ENCODE results near the gene CHST4.
"Not testable (repeated sequence)": the region's sequence is repeated elsewhere in the genome, so short reads cannot be mapped to it uniquely, and the experiment has no call there.

Gene CHST4

DNA sequence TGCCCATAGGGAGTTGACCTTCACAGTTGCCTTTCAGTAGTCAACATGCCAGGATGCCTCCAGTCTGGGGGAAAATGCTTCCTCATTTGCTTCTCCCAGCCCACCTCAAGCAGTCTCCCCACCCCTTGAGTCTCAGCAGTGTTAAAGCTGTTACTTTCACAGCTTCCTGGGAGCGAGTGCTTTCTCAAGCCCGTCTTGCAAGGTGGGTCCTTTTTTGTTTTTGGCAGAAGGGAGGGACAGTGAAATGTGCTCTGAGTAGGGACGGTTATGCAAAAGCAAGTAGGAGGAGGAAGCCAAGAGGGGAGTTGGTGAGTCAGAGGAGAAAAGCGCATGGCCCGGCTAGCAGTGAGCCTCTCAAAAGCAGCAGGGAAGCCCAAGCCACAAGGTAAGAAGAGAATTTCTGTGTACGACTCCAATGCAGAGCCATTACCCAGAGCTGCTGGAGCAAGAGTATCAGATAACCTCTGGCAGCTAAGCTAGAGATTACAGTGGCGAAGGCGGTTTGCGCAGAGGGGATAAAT, at the start of gene CHST4:
Gene CHST4 (plus strand): TSS at position 316 of the 521 bp plus-strand sequence. CDS start 10,252 bp downstream, outside the sequence.
- no peak for DNase-seq

DNA sequence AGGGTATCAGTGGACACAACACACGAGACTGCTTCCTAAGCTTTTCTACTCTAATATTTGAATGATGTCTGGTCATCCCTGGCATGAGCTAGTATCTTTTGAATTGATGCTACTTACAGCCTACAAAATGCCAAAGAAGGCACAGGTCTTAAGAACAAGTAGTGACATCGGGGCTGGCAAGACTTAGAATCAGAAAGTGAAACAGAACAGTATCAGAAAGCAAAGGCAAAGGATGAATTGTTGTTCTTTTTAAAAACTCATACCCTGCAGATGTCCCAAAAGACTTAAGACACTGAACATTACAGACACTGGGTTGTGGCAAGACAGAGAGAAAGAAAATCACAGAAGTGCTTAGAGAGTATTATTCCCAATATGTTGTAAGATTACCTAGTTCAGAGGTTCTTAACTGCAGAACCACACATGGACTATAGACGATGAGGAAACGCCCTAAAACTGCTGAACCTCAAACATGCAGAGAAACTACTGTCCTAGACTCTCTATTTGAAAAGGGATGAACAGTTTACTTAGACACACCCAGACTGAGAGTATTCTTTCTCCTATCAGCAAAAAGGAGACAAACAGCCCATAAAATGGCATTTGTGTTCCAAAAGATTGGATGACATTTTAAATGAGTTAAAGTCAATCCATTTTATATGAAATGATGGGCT, 49.6 kb upstream of the CHST4 start:
- DNase-seq: no peak

DNA sequence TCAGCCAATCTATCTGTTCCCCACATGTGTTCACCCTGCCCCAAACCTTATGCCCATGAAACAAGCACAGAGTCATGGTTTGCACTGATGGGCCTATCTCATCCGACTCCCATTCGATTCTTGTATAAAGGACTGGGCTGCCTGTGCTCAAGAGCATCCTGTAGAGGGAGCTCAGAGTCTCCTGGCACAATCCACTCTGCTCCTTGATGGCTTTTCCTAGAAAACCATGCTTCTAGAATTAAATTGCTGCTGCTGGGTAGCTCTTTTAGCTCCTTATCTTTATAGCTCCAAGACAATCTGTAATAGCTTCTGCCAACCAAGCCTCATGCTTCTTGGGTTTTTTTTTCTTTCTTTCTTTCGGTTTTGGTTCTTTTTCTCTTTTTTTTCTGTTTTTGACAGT, 46.8 kb upstream of the CHST4 start:
- peak in 1 of 2 experiments; percentile 28 for DNase-seq

DNA sequence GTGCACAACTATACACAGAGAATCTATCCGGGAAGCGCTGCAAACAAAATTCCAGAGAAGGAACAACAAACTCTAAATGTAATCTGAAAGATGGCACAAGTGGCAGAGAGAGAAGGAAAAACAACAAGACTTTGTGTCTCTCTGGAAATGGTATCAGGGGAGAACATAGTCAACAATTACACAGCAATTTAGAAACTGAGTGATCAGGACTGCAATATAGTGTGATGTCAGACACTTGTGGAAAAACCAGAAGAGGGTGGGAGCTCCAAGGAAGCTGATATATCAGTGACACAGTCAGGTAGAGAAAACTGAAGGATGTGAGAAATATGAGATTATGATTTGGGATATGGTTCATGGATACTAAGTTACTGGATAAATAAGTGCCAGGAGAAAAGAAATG, 45.3 kb upstream of the CHST4 start:
- DNase-seq: no peak

DNA sequence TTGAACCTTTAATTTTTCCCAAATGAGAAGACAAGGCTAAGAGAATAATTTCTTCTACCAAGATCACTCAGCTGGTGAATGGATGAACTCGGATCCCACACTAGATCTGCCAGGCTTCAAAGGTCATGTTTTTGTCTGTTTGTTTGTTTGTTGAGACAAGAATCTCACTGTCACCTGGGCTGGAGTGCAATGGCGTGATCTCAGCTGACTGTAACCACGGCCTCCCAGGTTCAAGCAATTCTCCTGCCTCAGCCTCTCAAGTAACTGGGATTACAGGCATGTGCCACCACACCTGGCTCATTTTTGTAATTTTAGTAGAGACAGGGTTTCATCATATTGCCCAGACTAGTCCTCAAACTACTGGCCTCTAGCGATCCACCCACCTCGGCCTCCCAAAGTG, 43.7 kb upstream of the CHST4 start:
- DNase-seq: no peak

DNA sequence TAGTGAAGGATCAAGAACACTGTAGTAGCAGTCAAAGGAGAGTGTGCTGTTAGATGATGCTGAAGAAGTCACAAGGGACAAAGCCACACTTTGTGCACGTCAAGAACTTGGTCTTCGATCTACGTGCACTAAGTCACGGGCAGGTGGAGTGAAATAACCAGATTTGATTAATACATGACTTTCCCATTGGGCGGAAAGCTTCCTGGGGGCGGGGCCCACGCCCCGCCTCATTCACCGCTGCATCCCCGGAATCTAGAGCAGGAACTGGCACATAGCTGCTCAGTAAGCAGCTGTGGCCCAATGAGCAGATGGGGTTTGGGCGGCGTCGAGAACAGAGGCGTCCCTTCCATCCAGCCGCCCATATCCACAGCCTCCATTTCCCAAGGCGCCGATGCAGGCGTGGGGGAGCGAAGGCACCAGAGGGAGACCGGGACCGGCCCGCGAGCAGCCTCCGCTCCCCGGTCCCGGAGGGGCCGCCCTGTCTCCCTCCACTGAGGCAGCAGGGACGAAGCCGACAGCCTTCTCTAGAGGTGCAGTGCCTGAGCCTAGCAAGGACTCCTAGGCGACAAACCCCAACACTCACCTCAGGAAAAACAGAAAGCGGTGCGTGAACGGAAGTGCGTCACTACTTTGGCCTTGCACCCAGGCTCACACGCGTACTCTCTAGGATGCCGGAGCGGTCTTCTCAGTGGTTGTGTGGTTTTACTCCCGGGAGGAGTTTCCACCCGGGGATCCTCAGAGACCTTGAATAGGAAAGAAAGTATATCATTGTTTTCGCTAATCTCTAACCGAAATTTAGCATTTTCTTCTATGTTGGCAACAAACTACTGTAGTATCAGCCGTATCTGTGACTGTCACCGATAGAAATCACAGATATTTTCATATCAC, 42.0 kb upstream of the CHST4 start:
- DNase-seq: peak; percentile 65 to 92

DNA sequence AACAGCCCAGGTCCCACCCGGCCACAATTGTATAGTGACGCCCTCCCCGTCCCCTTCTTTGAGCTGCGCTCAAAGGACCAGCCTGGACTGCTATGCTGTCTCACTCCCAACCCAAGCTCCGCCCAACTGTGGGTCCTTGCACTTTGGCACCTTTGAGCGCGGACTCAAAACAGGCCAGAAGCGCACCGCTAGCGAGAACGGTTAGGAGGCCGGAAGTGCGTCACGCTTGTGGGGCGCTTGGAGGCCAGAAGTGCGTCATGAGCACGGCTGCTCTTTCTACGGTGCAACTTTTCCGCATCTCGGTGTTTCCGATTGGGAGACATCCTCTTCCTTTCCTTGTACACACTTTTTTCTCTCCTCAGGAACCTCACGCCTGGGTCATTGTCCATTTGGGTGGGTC, 37.1 kb upstream of the CHST4 start, which contains the start of gene ZNF19:
Gene ZNF19 (minus strand): TSS at position 203 of the 400 bp plus-strand sequence. CDS start 7,210 bp downstream, outside the sequence.
- no peak for DNase-seq

DNA sequence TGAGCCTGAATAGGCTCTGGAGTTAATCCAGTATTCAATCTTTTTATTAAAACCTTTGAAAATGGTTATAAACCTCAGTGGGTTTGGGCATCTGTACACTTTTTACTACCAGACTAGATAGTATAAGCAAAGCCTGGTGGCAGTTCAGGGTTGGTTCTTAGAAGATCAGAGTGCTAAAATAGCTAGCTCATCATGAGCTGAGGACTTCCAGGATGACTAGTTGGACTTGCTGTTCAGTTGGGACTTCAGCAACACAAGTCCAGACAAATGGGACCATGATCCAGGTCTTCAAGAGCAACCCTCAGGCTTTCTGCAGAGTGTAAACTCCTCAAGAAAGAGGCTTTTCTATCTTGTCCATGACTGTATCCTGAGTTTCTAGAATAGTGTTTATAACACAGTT, 35.9 kb upstream of the CHST4 start:
- DNase-seq: no peak

DNA sequence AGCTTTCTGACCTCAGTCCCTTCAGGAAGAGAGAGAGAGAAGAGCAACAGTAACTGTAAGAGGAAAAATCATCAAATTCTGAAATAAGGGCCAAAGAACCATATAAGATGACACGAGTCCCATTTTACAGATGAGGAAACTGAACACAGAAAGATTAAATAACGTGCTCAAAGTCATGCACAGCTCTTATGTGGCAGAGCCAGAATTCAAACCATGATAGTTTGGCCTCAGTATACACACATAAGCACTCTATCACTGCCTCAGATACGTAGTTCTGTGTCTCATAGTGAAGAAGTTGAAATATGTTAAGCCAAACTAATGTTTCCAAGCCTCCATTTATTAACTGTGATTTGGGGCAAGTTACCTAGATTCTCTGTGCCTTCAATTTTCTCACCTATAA, 35.2 kb upstream of the CHST4 start:
- DNase-seq: no peak

DNA sequence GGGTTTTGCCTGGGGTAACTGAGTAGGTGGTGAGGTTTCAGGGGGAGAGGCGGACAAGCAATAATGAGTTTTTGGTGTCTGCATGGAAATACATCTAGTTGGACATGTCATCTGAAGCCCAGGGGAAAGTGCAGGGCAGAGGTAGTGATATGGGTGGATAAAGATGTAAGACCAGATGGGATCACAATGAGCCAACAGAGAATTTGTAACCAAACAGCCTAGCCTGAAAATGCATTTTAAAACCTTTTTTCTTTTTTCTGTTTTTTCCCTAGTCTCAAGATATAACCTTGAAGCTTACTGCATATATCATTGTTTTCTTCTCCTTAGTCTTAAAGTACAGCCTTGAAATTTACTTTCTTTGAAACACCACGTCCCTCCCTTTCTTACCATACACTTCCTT, 33.4 kb upstream of the CHST4 start:
- DNase-seq: no peak

DNA sequence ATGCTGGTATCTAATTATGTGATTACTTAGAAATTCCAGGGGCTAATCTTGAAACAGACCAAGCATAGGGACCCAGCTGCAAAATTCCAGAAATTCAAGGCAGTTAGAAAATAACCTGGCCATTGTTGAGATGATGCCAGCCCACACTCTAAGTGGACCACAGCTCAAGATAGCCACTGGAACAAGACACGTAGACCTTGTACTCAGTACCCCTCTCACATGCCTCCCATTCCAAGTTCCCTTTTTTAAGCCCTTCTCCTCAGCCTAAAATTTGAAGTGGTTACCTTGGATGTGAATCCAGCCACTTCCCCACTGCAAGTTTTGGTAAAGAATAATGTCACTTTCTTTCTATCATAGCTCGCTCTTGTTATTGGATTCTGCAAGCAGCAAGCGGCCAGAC, 33.0 kb upstream of the CHST4 start:
- DNase-seq: no peak

DNA sequence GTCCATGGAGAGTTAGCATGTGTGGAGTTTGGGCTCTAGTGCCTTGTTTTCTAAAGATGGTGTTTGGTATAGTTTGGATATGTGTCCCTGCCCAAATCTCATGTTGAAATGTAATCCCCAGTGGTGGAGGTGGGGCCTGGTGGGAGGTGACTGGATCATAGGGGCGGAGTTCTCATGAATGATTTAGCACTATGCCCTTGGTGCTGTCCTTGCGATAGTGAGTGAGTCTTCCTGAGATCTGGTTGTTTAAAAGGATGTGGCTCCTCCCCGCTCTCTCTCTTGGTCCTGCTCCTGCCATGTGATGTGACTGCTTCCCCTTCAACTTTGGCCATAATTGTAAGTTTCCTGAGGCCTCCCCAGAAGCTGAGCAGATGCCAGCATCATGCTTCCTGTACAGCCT, 28.2 kb upstream of the CHST4 start:
- DNase-seq: no peak

DNA sequence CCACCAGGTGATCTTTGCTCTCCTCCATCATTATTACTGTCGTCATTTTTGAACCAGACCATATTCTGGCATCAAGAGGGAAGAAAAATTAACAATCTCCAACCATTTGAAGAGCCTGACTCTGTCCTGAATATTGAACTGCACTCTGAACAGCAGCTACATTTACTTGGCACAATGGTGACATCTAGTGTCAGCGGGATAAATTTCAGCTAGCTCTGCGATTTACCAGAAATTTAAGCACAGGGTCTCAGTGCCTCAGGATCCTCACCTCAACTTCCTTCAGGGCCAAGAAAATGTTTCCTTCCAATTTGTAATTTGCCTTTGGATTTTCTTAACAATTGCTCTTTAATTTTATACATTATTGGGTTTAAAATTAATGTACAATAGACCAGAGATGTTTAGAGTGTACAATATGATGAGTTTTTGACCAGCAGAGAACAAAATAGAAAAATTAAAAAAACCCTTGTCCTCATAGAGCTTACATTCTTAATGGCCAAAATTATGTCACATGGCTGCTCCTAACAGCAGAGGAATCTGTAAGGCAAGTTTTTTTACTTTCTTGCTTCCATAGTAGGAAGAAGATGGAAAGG, 26.4 kb upstream of the CHST4 start:
- peak in 1 of 2 experiments; percentile 56 for DNase-seq

DNA sequence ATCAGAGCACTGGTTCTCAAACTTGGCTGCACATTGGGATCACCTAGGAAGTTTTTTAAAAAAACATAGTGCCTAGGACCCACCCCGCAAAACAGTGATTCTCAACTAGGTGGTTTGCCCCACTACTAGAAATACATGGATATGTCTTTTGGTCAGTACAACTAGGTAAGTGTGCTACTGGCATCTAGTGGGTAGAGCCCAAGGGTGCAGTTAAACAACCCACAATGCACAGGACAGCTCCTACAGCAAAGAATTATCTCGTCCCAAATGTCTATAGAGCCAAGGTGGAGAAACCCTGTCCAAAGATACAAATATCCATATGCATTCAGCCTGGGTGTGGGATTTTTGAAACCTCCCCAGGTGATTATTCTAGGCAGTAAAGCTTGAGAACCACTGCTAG, 25.3 kb upstream of the CHST4 start:
- DNase-seq: no peak

DNA sequence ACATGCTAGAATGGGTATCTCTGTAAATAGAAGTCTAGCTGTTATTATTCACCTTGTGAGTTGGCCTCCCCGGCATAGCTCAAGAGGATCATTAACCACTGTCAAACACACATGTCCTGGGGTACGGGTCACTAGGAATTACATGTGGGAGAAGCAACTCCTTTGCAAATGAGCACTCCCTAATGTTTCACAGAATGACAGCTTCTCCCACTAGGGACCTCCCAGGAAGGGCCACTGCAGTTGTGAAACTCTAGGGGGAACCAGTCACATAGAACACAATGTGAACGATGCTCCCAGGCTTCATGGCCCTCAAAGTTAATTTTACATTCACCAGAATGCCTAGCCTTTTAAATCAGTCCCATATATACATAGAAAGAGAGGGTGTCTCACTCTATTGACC, 24.7 kb upstream of the CHST4 start:
- no peak for DNase-seq

DNA sequence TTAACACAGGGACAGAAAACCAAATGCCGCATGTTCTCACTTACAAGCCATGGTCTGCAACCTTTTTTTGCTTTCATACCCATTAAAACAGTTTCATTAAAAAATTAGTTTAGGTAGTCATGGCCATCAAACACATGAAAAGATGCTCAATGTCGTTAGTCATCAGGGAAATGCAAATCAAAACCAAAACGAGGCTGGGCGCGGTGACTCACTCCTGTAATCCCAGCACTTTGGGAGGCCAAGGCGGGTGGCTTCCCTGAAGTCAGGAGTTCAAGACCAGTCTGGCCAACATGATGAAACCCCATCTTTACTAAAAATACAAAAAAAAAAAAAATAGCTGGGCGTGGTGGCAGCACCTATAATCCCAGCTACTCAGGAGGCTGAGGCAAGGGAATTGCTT, 22.2 kb upstream of the CHST4 start:
- DNase-seq: not testable (repeated sequence)

DNA sequence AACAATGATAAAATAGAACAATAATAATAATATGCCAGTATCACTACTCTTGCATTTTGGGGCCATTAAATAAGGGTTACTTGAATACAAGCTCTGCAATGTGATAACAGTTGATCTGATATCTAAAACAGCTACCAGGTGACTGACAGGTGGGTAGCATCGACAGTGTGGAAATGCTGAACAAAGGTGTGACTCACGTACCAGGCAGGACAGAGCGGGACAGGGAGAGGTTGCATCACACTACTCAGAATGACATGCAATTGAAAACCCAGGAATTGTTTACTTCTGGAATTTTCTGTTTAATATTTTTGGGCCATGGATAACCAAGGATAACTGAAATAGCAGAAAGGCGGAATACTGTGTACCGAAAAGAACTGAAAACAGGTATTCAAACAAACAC, 21.3 kb upstream of the CHST4 start:
- DNase-seq: no peak

DNA sequence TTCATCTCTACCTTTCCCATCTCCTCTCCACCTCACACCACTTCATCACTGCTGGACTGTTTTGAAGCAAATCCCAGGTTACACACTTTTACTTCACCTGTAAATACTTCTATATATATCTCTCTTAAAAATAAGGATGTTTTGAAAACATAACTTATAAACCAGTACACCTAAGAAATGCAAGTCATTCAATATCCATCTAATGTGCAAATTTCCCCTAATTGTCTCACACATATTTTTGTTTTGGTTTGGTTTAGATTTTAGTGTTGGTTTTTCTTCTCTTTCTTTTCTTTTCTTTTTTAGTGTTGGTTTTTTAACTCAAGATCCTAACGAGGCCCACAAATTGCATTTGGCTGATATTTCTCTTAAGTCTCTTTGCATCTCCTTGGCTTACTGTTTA, 19.2 kb upstream of the CHST4 start:
- no peak for DNase-seq

DNA sequence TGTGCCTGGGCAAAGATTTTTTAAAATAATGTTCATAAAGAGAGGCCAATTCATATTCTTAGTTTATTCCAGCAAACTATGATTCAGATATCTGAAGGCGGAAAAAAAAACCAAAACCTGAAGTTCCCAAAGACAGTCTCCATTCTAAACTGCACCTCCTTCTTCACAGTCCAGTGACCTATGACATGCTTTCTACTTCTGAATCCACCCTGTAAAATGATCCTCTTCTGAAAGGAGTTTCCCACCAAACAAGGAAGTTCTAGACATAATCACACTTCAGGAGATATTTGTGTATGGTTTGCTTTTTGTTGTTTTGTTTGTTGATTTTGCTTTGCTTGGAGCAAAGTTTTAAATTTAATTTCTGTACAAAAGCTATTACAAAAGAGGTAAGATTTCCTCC, 12.9 kb upstream of the CHST4 start:
- DNase-seq: no peak

DNA sequence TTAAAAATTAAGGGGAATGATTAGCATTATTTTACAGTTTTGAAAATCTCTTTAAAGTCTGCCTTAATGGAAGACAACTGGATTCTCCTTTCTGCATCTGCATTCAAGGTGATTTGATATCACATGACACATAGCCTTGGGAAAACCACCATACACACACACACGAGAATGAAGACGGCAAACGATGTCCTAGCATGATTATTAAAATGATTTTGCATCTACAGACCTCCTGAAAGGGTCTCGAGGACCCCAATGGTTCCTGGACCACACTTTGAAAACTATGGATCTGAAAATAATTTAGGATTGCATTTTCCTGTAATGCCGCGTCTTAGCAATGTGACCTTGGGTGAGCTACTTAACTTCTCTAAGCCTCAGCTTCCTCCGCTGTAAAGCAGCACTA, 11.8 kb upstream of the CHST4 start:
- DNase-seq: no peak

DNA sequence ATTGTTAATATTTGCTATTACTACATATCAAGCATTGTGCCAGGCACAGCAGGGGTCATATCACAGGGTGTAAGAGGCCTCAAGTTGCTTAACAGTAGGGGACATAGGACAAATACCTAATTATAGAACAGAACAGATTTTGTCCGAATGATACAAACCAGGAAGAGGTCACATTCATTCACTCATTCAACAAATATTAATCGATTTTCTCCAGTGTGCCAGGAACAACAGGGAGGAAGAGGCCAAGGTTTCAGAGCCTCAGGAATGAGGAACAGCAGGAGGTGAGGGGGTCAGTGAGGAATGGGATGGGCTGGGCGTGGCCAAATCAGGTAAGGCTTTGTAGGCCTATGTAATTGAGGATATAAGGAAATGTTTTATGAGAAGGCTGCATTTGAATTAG, 11.2 kb upstream of the CHST4 start:
- no peak for DNase-seq

DNA sequence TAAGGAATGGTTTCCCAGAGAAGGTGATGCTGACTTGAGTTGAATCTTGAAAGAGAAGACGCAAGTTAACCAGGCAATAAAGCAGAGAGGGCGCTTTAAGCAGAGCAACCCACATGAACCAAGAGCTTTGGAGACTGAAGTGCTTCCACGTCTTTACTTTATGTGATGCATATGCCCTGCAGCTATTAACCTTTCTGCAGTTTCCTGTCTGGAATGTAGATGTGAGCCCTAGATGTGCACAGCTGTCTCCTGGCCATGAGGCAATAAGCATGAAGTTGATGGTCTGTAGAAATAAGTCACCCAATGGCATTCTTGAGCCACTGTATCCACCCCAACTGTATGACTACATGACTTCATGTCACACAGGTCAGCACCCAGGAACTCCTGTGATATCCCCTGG, 5.7 kb upstream of the CHST4 start:
- no peak for DNase-seq
